CD4-positive, CD25-positive, alpha-beta regulatory T cell (primary cell): ENCODE results near the gene FDPS. TPM values are rescaled to one million over a fixed set of nuclear protein-coding genes. Genes with fewer than 3 reads are reported as not detected.
"Not testable (repeated sequence)": the region's sequence is repeated elsewhere in the genome, so short reads cannot be mapped to it uniquely, and the experiment has no call there.

Experiments
- ATAC-seq, 2 donors: fragments of 150-1000 bp; cut with Tn5 transposase; one replicate each; pipeline ENCODE4 v1.10.0; 2021; ENCODE audit warnings: low read depth in 2 of 2, moderate number of reproducible peaks in 2 of 2, moderate library complexity in 1 of 2
- DNase-seq, 3 donors: peaks; one replicate each; pipeline versions ENCODE4 v3.0.0 to v3.0.0-alpha.2; 2012 to 2022; ENCODE audit warnings: mixed read lengths in 1 of 3
- H3K27ac ChIP-seq: one replicate; pipeline ENCODE4 v1.7.0; 2013; ENCODE audit warnings: mild to moderate bottlenecking, low read length; ENCODE audit not compliant: insufficient read depth, poor library complexity, severe bottlenecking
- H3K27me3 ChIP-seq: one replicate; pipeline ENCODE4 v1.7.0; 2013; ENCODE audit warnings: low read length; ENCODE audit not compliant: control insufficient read depth, insufficient read depth
- H3K36me3 ChIP-seq: one replicate; pipeline ENCODE4 v1.7.0; 2013; ENCODE audit warnings: mild to moderate bottlenecking, low read length, moderate library complexity; ENCODE audit not compliant: control insufficient read depth, insufficient read depth
- H3K4me1 ChIP-seq: 2 replicates; pipeline ENCODE4 v1.7.0; 2013; ENCODE audit warnings: mild to moderate bottlenecking, low read length; ENCODE audit not compliant: insufficient read depth, control insufficient read depth, poor library complexity, severe bottlenecking
- H3K4me3 ChIP-seq: one replicate; pipeline ENCODE4 v1.7.0; 2013; ENCODE audit warnings: low read depth, mild to moderate bottlenecking, low read length, moderate library complexity
- H3K9me3 ChIP-seq, 2 experiments: 1 replicate in 1 of 2; 2 replicates in 1 of 2; pipeline ENCODE4 v1.7.0; 2013; ENCODE audit warnings: low read length in 2 of 2, mild to moderate bottlenecking in 1 of 2, moderate library complexity in 1 of 2; ENCODE audit not compliant: control insufficient read depth in 2 of 2
- H3K27ac Mint-ChIP-seq, 3 donors: one replicate each; pipeline ENCODE4 v1.8.0; 2020 to 2022; ENCODE audit warnings: mild to moderate bottlenecking in 3 of 3, mixed read lengths in 3 of 3, moderate library complexity in 2 of 3
- H3K27me3 Mint-ChIP-seq: one replicate; pipeline ENCODE4 v1.8.0; 2022; ENCODE audit warnings: mild to moderate bottlenecking, mixed read lengths
- H3K36me3 Mint-ChIP-seq: one replicate; pipeline ENCODE4 v1.8.0; 2020; ENCODE audit warnings: mixed read lengths
- H3K4me1 Mint-ChIP-seq, 4 donors: one replicate each; pipeline ENCODE4 v1.8.0; 2020 to 2022; ENCODE audit warnings: mixed read lengths in 4 of 4, mild to moderate bottlenecking in 1 of 4
- H3K4me3 Mint-ChIP-seq, 4 donors: one replicate each; pipeline ENCODE4 v1.8.0; 2020 to 2022; ENCODE audit warnings: mild to moderate bottlenecking in 4 of 4, mixed read lengths in 4 of 4, moderate library complexity in 3 of 4
- H3K9me3 Mint-ChIP-seq, 7 donors: one replicate each; pipeline ENCODE4 v1.8.0; 2020 to 2022; ENCODE audit warnings: mixed read lengths in 7 of 7, mild to moderate bottlenecking in 3 of 7, moderate library complexity in 2 of 7
- polyA plus RNA-seq, 4 donors: library from polyadenylated mRNA; unstranded; fragments of 300-500 nt; fragmentation: Illumina TruSeq; gene quantifications; one replicate each; pipeline ENCODE4 v1.2.3, GENCODE V29; 2021
- total RNA-seq: library from RNA; stranded (reverse); gene quantifications from one replicate; pipeline ENCODE4 v1.2.3, GENCODE V29; 2022

FDPS gene
- total and polyA plus RNA-seq, 5 donors from 2014 or later = 67.9 to 159 (median 119) TPM

- H3K4me3 ChIP-seq = no peak overlapping the region
- Mint-ChIP-seq H3K27me3 (no peaks in the 10 kb centered on the region), H3K4me1 (peaks cover 5 to 29% (median 12%) of the 10 kb centered on the region in 4 donors), H3K9me3 (no peaks in the 10 kb centered on the region), H3K4me3 (peak overlapping the region; percentile 77 to 94 (median 90)), H3K27ac (peak overlapping the region; percentile 83 to 86 (median 86)), H3K36me3 (peaks cover 6% of the 10 kb centered on the region)
- H3K27me3 ChIP-seq = no peaks in the 10 kb centered on the region
- no peak overlapping the region for H3K27ac ChIP-seq
- DNase-seq (no peak), ATAC-seq (no peak)
- H3K4me1 ChIP-seq = peaks cover 29% of the 10 kb centered on the region
- peaks cover 14% of the 10 kb centered on the region for H3K36me3 ChIP-seq
- H3K9me3 ChIP-seq = no peaks in the 10 kb centered on the region
Observed at GRCh38 chr1:155326020-155326526, 17.4 kb downstream of the FDPS start.

GRCh38 chr1:155326631-155327037, 18.0 kb downstream of the FDPS start:
- Histone ChIP-seq H3K27ac (no peak overlapping the region), H3K4me3 (no peak overlapping the region), H3K4me1 (peaks cover 26% of the 10 kb centered on the region), H3K9me3 (no peaks in the 10 kb centered on the region), H3K27me3 (no peaks in the 10 kb centered on the region), H3K36me3 (peaks cover 14% of the 10 kb centered on the region)
- DNase-seq = no peak
- peaks cover 6 to 25% (median 13%) of the 10 kb centered on the region in 4 donors for H3K4me1 Mint-ChIP-seq
- H3K36me3 Mint-ChIP-seq = peaks cover 8% of the 10 kb centered on the region
- H3K27ac Mint-ChIP-seq = peak overlapping the region in 2 of 3 donors; percentile 17 to 18
- no peak for ATAC-seq
- H3K27me3 Mint-ChIP-seq = no peaks in the 10 kb centered on the region
- H3K4me3 Mint-ChIP-seq = peak overlapping the region in 2 of 4 donors; percentile 64 to 88
- H3K9me3 Mint-ChIP-seq = no peaks in the 10 kb centered on the region

GRCh38 chr1:155327981-155328380, 19.3 kb downstream of the FDPS start:
- peaks cover 17% of the 10 kb centered on the region for H3K4me1 ChIP-seq
- H3K4me3 Mint-ChIP-seq = peak overlapping the region in 1 of 4 donors; percentile 64
- peaks cover 6 to 19% (median 12%) of the 10 kb centered on the region in 4 donors for H3K4me1 Mint-ChIP-seq
- no peaks in the 10 kb centered on the region for H3K9me3 Mint-ChIP-seq
- no peaks in the 10 kb centered on the region for H3K9me3 ChIP-seq
- no peak for ATAC-seq
- H3K27me3 ChIP-seq = no peaks in the 10 kb centered on the region
- peak overlapping the region in 1 of 3 donors; percentile 5 for H3K27ac Mint-ChIP-seq
- H3K36me3 Mint-ChIP-seq = peaks cover 8% of the 10 kb centered on the region
- H3K27ac ChIP-seq = no peak overlapping the region
- DNase-seq = no peak
- no peaks in the 10 kb centered on the region for H3K27me3 Mint-ChIP-seq
- H3K36me3 ChIP-seq = peaks cover 14% of the 10 kb centered on the region
- no peak overlapping the region for H3K4me3 ChIP-seq

GRCh38 chr1:155328856-155329255, 20.2 kb downstream of the FDPS start:
- not testable (repeated sequence) for H3K27me3 ChIP-seq, H3K27me3 Mint-ChIP-seq, H3K9me3 Mint-ChIP-seq

GRCh38 chr1:155329980-155330598, 21.4 kb downstream of the FDPS start:
- Mint-ChIP-seq H3K27me3 (no peaks in the 10 kb centered on the region), H3K36me3 (peaks cover 17% of the 10 kb centered on the region), H3K4me1 (peaks cover 10 to 23% (median 11%) of the 10 kb centered on the region in 4 donors), H3K4me3 (no peak overlapping the region), H3K9me3 (no peaks in the 10 kb centered on the region), H3K27ac (peak overlapping the region in 1 of 3 donors; percentile 20)
- peaks cover 27% of the 10 kb centered on the region for H3K36me3 ChIP-seq
- ATAC-seq (no peak), DNase-seq (no peak)
- no peak overlapping the region for H3K27ac ChIP-seq
- no peak overlapping the region for H3K4me3 ChIP-seq
- no peaks in the 10 kb centered on the region for H3K9me3 ChIP-seq
- peaks cover 3% of the 10 kb centered on the region for H3K4me1 ChIP-seq
- no peaks in the 10 kb centered on the region for H3K27me3 ChIP-seq

More at GRCh38 chr1:155328856-155329255, 20.2 kb downstream of the FDPS start:
- peak overlapping the region in 1 of 3 donors; percentile 56 for H3K27ac Mint-ChIP-seq
- peak overlapping the region in 2 of 4 donors; percentile 12 to 54 for H3K4me3 Mint-ChIP-seq
- peaks cover 12% of the 10 kb centered on the region for H3K36me3 Mint-ChIP-seq
- H3K9me3 ChIP-seq, H3K4me3 ChIP-seq, DNase-seq, H3K27ac ChIP-seq, ATAC-seq: not testable (repeated sequence)
- peaks cover 10 to 19% (median 14%) of the 10 kb centered on the region in 4 donors for H3K4me1 Mint-ChIP-seq
- H3K4me1 ChIP-seq = peaks cover 14% of the 10 kb centered on the region
- peaks cover 20% of the 10 kb centered on the region for H3K36me3 ChIP-seq

- no peak overlapping the region for H3K27ac Mint-ChIP-seq
- Histone ChIP-seq H3K27me3 (no peaks in the 10 kb centered on the region), H3K4me1 (no peaks in the 10 kb centered on the region), H3K36me3 (peaks cover 66% of the 10 kb centered on the region), H3K9me3 (no peaks in the 10 kb centered on the region), H3K4me3 (no peak overlapping the region), H3K27ac (no peak overlapping the region)
- no peak for DNase-seq
- peak overlapping the region in 1 of 4 donors; percentile 21 for H3K4me3 Mint-ChIP-seq
- no peaks in the 10 kb centered on the region for H3K27me3 Mint-ChIP-seq
- H3K36me3 Mint-ChIP-seq = peaks cover 47% of the 10 kb centered on the region
- ATAC-seq = no peak
- peaks cover 0 to 11% (median 7%) of the 10 kb centered on the region in 4 donors for H3K4me1 Mint-ChIP-seq
- H3K9me3 Mint-ChIP-seq = no peaks in the 10 kb centered on the region
Observed at GRCh38 chr1:155334962-155335361, 26.3 kb downstream of the FDPS start.

GRCh38 chr1:155339515-155340097, 30.9 kb downstream of the FDPS start:
- H3K36me3 Mint-ChIP-seq = peaks cover 63% of the 10 kb centered on the region
- H3K36me3 ChIP-seq = peaks cover 88% of the 10 kb centered on the region
- no peak for ATAC-seq
- H3K27ac Mint-ChIP-seq = peak overlapping the region in 1 of 3 donors; percentile 2
- peaks cover 0 to 4% (median 0%) of the 10 kb centered on the region in 4 donors for H3K4me1 Mint-ChIP-seq
- H3K27me3 ChIP-seq = no peaks in the 10 kb centered on the region
- H3K27ac ChIP-seq = no peak overlapping the region
- no peak for DNase-seq
- H3K27me3 Mint-ChIP-seq = no peaks in the 10 kb centered on the region
- H3K4me3 Mint-ChIP-seq = no peak overlapping the region
- H3K9me3 Mint-ChIP-seq = no peaks in the 10 kb centered on the region
- no peaks in the 10 kb centered on the region for H3K4me1 ChIP-seq
- H3K9me3 ChIP-seq = no peaks in the 10 kb centered on the region
- no peak overlapping the region for H3K4me3 ChIP-seq
